Activated CD4-positive, CD25-positive, alpha-beta regulatory T cell treated with anti-CD3 and anti-CD28 coated beads, Interleukin-2, amount 50 U/mL, for 16 hours (primary cell): ENCODE measurements around the gene FYN.

ENCODE experiments used
- DNase-seq: peaks from one replicate; pipeline ENCODE4 v3.0.0-alpha.2; 2020; ENCODE audit warnings: low read depth, low spot score

The FYN gene

GRCh38 chr6:111628142-111628850 is 245.0 kb downstream of the FYN start:
- no peak for DNase-seq

- no peak for DNase-seq
Observed at GRCh38 chr6:111626441-111626840, 246.8 kb downstream of the FYN start.

- no peak for DNase-seq
Observed at GRCh38 chr6:111625461-111626391, 247.5 kb downstream of the FYN start.

- DNase-seq = no peak
Observed at GRCh38 chr6:111625099-111625416, 248.2 kb downstream of the FYN start.

- no peak for DNase-seq
Observed at GRCh38 chr6:111624401-111625098, 248.7 kb downstream of the FYN start.

GRCh38 chr6:111623046-111623718 is 250.1 kb downstream of the FYN start:
- no peak for DNase-seq

- DNase-seq = no peak
Observed at GRCh38 chr6:111620169-111620568, 253.1 kb downstream of the FYN start.

GRCh38 chr6:111618407-111618806 is 254.8 kb downstream of the FYN start:
- DNase-seq = no peak

- no peak for DNase-seq
Observed at GRCh38 chr6:111617149-111617548, 256.1 kb downstream of the FYN start.

- DNase-seq = no peak
Observed at GRCh38 chr6:111615916-111616612, 257.2 kb downstream of the FYN start.

- no peak for DNase-seq
Observed at GRCh38 chr6:111614833-111615582, 258.2 kb downstream of the FYN start.

GRCh38 chr6:111612379-111612778 is 260.9 kb downstream of the FYN start:
- DNase-seq = no peak

- no peak for DNase-seq
Observed at GRCh38 chr6:111610548-111611172, 262.6 kb downstream of the FYN start.
